Progenitor cell of endocrine pancreas (in vitro differentiated cells): ENCODE data around the gene PLAAT1. TPM values are rescaled to one million over a fixed set of nuclear protein-coding genes. Genes with fewer than 3 reads are reported as not detected.

Experiments used
- DNase-seq: peaks from one replicate; pipeline ENCODE4 v3.0.0; 2021; ENCODE audit warnings: low spot score; ENCODE audit not compliant: unreplicated experiment
- H3K27ac Mint-ChIP-seq: 2 replicates; pipeline ENCODE4 v1.8.0; 2021; ENCODE audit warnings: mild to moderate bottlenecking, moderate library complexity, mixed read lengths
- H3K27me3 Mint-ChIP-seq: 2 replicates; pipeline ENCODE4 v1.8.0; 2021; ENCODE audit warnings: mixed read lengths
- H3K36me3 Mint-ChIP-seq: 2 replicates; pipeline ENCODE4 v1.8.0; 2022; ENCODE audit warnings: mixed read lengths; ENCODE audit not compliant: insufficient read depth
- H3K4me1 Mint-ChIP-seq: 2 replicates; pipeline ENCODE4 v1.8.0; 2021; ENCODE audit warnings: low read depth, mixed read lengths
- H3K4me3 Mint-ChIP-seq: 2 replicates; pipeline ENCODE4 v1.8.0; 2021; ENCODE audit warnings: low read depth, mild to moderate bottlenecking, moderate library complexity, mixed read lengths
- H3K9me3 Mint-ChIP-seq: 2 replicates; pipeline ENCODE4 v1.8.0; 2021; ENCODE audit warnings: low read depth, mixed read lengths
- total RNA-seq: library from RNA; stranded (reverse); gene quantifications from 2 replicates; pipeline ENCODE4 v1.2.1, GENCODE V29; 2021
- TF ChIP-seq, protein P1 (sequence below): fragments of 200-600 bp; sonication (generic); IDR thresholded peaks from one replicate; pipeline ENCODE4 v1.5.0; 2021; ENCODE audit warnings: antibody characterized with exemption, mild to moderate bottlenecking; ENCODE audit not compliant: unreplicated experiment

Gene PLAAT1
- total RNA-seq, 1 donor from 2014 or later = 2.1 TPM

GRCh38 chr3:193228206-193228605, 12.8 kb upstream of the PLAAT1 start:
- TF ChIP-seq, protein P1, sequence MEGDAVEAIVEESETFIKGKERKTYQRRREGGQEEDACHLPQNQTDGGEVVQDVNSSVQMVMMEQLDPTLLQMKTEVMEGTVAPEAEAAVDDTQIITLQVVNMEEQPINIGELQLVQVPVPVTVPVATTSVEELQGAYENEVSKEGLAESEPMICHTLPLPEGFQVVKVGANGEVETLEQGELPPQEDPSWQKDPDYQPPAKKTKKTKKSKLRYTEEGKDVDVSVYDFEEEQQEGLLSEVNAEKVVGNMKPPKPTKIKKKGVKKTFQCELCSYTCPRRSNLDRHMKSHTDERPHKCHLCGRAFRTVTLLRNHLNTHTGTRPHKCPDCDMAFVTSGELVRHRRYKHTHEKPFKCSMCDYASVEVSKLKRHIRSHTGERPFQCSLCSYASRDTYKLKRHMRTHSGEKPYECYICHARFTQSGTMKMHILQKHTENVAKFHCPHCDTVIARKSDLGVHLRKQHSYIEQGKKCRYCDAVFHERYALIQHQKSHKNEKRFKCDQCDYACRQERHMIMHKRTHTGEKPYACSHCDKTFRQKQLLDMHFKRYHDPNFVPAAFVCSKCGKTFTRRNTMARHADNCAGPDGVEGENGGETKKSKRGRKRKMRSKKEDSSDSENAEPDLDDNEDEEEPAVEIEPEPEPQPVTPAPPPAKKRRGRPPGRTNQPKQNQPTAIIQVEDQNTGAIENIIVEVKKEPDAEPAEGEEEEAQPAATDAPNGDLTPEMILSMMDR = no peak
- no peak overlapping the region for H3K27ac Mint-ChIP-seq
- no peaks in the 10 kb centered on the region for H3K36me3 Mint-ChIP-seq
- DNase-seq = no peak
- H3K27me3 Mint-ChIP-seq = no peaks in the 10 kb centered on the region
- H3K4me3 Mint-ChIP-seq = no peak overlapping the region
- H3K4me1 Mint-ChIP-seq = peaks cover 3% of the 10 kb centered on the region
- H3K9me3 Mint-ChIP-seq = no peaks in the 10 kb centered on the region

DNA sequence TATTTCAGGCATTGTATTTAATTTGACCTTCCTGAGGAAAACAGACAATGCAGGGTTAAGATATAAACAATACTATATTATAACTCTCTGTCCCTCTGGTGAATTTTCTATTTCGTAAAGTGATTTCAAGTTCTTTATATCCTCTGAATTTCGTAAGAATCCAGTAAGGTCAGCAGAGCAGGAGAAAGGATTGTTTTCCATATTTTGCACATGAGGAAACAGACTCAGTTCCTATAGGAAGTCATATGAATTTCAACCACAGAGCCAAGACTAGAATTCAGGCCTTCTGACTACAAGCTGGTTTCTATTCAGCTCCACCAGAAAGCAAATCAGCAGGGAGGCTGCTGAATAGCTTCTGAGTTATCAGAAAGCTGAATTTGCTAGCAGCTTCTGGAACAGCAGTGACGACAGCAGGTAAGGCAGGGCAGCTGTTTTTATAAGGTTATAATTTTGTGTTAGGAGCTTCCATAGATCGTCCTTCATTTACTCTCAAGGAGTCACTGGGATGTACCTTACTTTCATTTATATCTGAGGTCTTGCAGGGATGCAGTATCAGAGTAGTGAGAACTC, 11.1 kb upstream of the PLAAT1 start:
- H3K36me3 Mint-ChIP-seq = no peaks in the 10 kb centered on the region
- H3K27me3 Mint-ChIP-seq = no peaks in the 10 kb centered on the region
- H3K27ac Mint-ChIP-seq = no peak overlapping the region
- DNase-seq = no peak
- H3K4me3 Mint-ChIP-seq = no peak overlapping the region
- TF ChIP-seq, protein P1 = no peak
- no peaks in the 10 kb centered on the region for H3K9me3 Mint-ChIP-seq
- peaks cover 3% of the 10 kb centered on the region for H3K4me1 Mint-ChIP-seq

- TF ChIP-seq, protein P1 = no peak
- DNase-seq = no peak
- no peaks in the 10 kb centered on the region for H3K27me3 Mint-ChIP-seq
- no peaks in the 10 kb centered on the region for H3K36me3 Mint-ChIP-seq
- no peak overlapping the region for H3K27ac Mint-ChIP-seq
- no peaks in the 10 kb centered on the region for H3K9me3 Mint-ChIP-seq
- no peak overlapping the region for H3K4me3 Mint-ChIP-seq
- peaks cover 3% of the 10 kb centered on the region for H3K4me1 Mint-ChIP-seq
Measured at GRCh38 chr3:193230610-193231009, 10.4 kb upstream of the PLAAT1 start.

GRCh38 chr3:193231201-193231600, 9.8 kb upstream of the PLAAT1 start:
- Mint-ChIP-seq H3K4me1 (peaks cover 3% of the 10 kb centered on the region), H3K27ac (no peak overlapping the region), H3K27me3 (no peaks in the 10 kb centered on the region), H3K9me3 (no peaks in the 10 kb centered on the region), H3K4me3 (no peak overlapping the region), H3K36me3 (no peaks in the 10 kb centered on the region)
- TF ChIP-seq, protein P1 = no peak
- DNase-seq = no peak

GRCh38 chr3:193236599-193236998, 4.4 kb upstream of the PLAAT1 start:
- Mint-ChIP-seq H3K4me1 (peaks cover 2% of the 10 kb centered on the region), H3K9me3 (no peaks in the 10 kb centered on the region), H3K27ac (no peak overlapping the region), H3K4me3 (no peak overlapping the region), H3K36me3 (no peaks in the 10 kb centered on the region), H3K27me3 (peaks cover 2% of the 10 kb centered on the region)
- DNase-seq = no peak
- TF ChIP-seq, protein P1 = no peak
